Astrocyte (in vitro differentiated cells and primary cell): Measurements from ENCODE around the gene RNF186. TPM values are rescaled to one million over a fixed set of nuclear protein-coding genes. Genes with fewer than 3 reads are reported as not detected.

Experiments used
- DNase-seq: peaks from one replicate; pipeline ENCODE4 v3.0.0-alpha.2; 2010; ENCODE audit warnings: low read depth
- FAIRE-seq: peaks from 2 replicates; lab custom pipeline; 2011; peaks lifted over from hg19 to GRCh38; lab: Jason Lieb, UNC
- H2AFZ ChIP-seq: 2 replicates; pipeline ENCODE4 v1.6.0; 2012; ENCODE audit warnings: low read depth, low read length, inconsistent platforms
- H3K27ac ChIP-seq: 2 replicates; pipeline ENCODE4 v1.5.1; 2011; ENCODE audit warnings: low read depth, low read length, inconsistent platforms
- H3K27me3 ChIP-seq: 2 replicates; pipeline ENCODE4 v1.6.0; 2011; ENCODE audit warnings: low read length, inconsistent platforms; ENCODE audit not compliant: insufficient read depth
- H3K36me3 ChIP-seq: 2 replicates; pipeline ENCODE4 v1.5.1; 2011; ENCODE audit warnings: low read length, inconsistent platforms; ENCODE audit not compliant: insufficient read depth
- H3K4me1 ChIP-seq: 2 replicates; pipeline ENCODE4 v1.5.1; 2011; ENCODE audit warnings: low read length, inconsistent platforms; ENCODE audit not compliant: insufficient read depth
- H3K4me2 ChIP-seq: 2 replicates; pipeline ENCODE4 v1.6.0; 2012; ENCODE audit warnings: low read length, inconsistent platforms
- H3K4me3 ChIP-seq: 2 replicates; pipeline ENCODE4 v1.5.1; 2011; ENCODE audit warnings: low read depth, mild to moderate bottlenecking, low read length, inconsistent platforms; ENCODE audit not compliant: insufficient read depth
- H3K79me2 ChIP-seq: 2 replicates; pipeline ENCODE4 v1.6.0; 2012; ENCODE audit warnings: mild to moderate bottlenecking, low read length, inconsistent platforms; ENCODE audit not compliant: insufficient read depth
- H3K9ac ChIP-seq: 2 replicates; pipeline ENCODE4 v1.6.0; 2012; ENCODE audit warnings: mild to moderate bottlenecking, low read length, inconsistent platforms
- H3K9me3 ChIP-seq: 2 replicates; pipeline ENCODE4 v1.5.1; 2012; ENCODE audit warnings: low read depth, mild to moderate bottlenecking, low read length, inconsistent platforms; ENCODE audit not compliant: insufficient read depth
- H4K20me1 ChIP-seq: 2 replicates; pipeline ENCODE4 v1.6.0; 2012; ENCODE audit warnings: low read length, inconsistent platforms; ENCODE audit not compliant: insufficient read depth
- H3K27ac Mint-ChIP-seq: one replicate; pipeline ENCODE4 v1.8.0; 2021; ENCODE audit warnings: mild to moderate bottlenecking, mixed read lengths; ENCODE audit not compliant: unreplicated experiment
- H3K27me3 Mint-ChIP-seq: one replicate; pipeline ENCODE4 v1.8.0; 2021; ENCODE audit warnings: low read depth, mixed read lengths; ENCODE audit not compliant: unreplicated experiment
- H3K36me3 Mint-ChIP-seq: one replicate; pipeline ENCODE4 v1.8.0; 2021; ENCODE audit warnings: low read depth, mixed read lengths; ENCODE audit not compliant: unreplicated experiment
- H3K4me1 Mint-ChIP-seq: one replicate; pipeline ENCODE4 v1.8.0; 2021; ENCODE audit warnings: low read depth, mixed read lengths; ENCODE audit not compliant: unreplicated experiment
- H3K4me3 Mint-ChIP-seq: one replicate; pipeline ENCODE4 v1.8.0; 2021; ENCODE audit warnings: mild to moderate bottlenecking, moderate library complexity, mixed read lengths; ENCODE audit not compliant: unreplicated experiment
- H3K9me3 Mint-ChIP-seq: one replicate; pipeline ENCODE4 v1.8.0; 2021; ENCODE audit warnings: mild to moderate bottlenecking, mixed read lengths; ENCODE audit not compliant: unreplicated experiment
- CTCF ChIP-seq: IDR thresholded peaks from 2 replicates; pipeline ENCODE4 v1.5.1; 2011; ENCODE audit warnings: low read depth, mild to moderate bottlenecking, inconsistent platforms, low read length, moderate library complexity; ENCODE audit not compliant: insufficient read depth
- EZH2 ChIP-seq: IDR thresholded peaks from 2 replicates; pipeline ENCODE4 v1.6.1; 2012; ENCODE audit warnings: mild to moderate bottlenecking, low read length, inconsistent platforms; ENCODE audit not compliant: insufficient read depth
- total RNA-seq: library from RNA; stranded (reverse); gene quantifications from 2 replicates; pipeline ENCODE4 v1.2.1, GENCODE V29; 2021

The RNF186 gene
- total RNA-seq, 1 donor from 2014 or later: not detected

GRCh38 chr1:19797827-19798226 is 17.3 kb downstream of the RNF186 start:
- H3K27me3 ChIP-seq: no peaks in the 10 kb centered on the region
- peaks cover 37% of the 10 kb centered on the region for H3K27me3 Mint-ChIP-seq
- no peak overlapping the region for H3K9ac ChIP-seq
- no peak overlapping the region for H3K4me3 ChIP-seq
- H3K79me2 ChIP-seq: no peaks in the 10 kb centered on the region
- no peaks in the 10 kb centered on the region for H3K36me3 ChIP-seq
- peaks cover 8% of the 10 kb centered on the region for H3K4me1 Mint-ChIP-seq
- H3K27ac ChIP-seq: no peak overlapping the region
- H3K4me2 ChIP-seq: no peak overlapping the region
- TF ChIP-seq EZH2 (no peak), CTCF (no peak)
- H3K9me3 Mint-ChIP-seq: peaks cover 5% of the 10 kb centered on the region
- H4K20me1 ChIP-seq: no peaks in the 10 kb centered on the region
- H2AFZ ChIP-seq: no peak overlapping the region
- H3K36me3 Mint-ChIP-seq: no peaks in the 10 kb centered on the region
- FAIRE-seq (no peak), DNase-seq (no peak)
- H3K9me3 ChIP-seq: no peaks in the 10 kb centered on the region
- H3K4me3 Mint-ChIP-seq: no peak overlapping the region
- H3K27ac Mint-ChIP-seq: no peak overlapping the region
- H3K4me1 ChIP-seq: peaks cover 8% of the 10 kb centered on the region

GRCh38 chr1:19794583-19794982 is 20.5 kb downstream of the RNF186 start:
- FAIRE-seq: no peak

More at GRCh38 chr1:19794583-19794982, 20.5 kb downstream of the RNF186 start:
- Histone ChIP-seq H3K36me3 (no peaks in the 10 kb centered on the region), H3K4me2 (no peak overlapping the region), H3K4me3 (no peak overlapping the region), H3K4me1 (peaks cover 7% of the 10 kb centered on the region), H3K9ac (no peak overlapping the region), H2AFZ (no peak overlapping the region), H4K20me1 (no peaks in the 10 kb centered on the region), H3K27me3 (no peaks in the 10 kb centered on the region), H3K9me3 (no peaks in the 10 kb centered on the region), H3K79me2 (no peaks in the 10 kb centered on the region), H3K27ac (no peak overlapping the region)
- Mint-ChIP-seq H3K36me3 (no peaks in the 10 kb centered on the region), H3K27me3 (peaks cover 24% of the 10 kb centered on the region), H3K4me1 (peaks cover 2% of the 10 kb centered on the region), H3K4me3 (no peak overlapping the region), H3K9me3 (peaks cover 5% of the 10 kb centered on the region), H3K27ac (no peak overlapping the region)
- DNase-seq: no peak
- TF ChIP-seq EZH2 (no peak), CTCF (no peak)
